ENCODE results near the gene UCN. TPM values are rescaled to one million over a fixed set of nuclear protein-coding genes. Genes with fewer than 3 reads are reported as not detected.

Gene UCN
- total and polyA plus RNA-seq, 2 of the 4 experiments (the other 2 are of a cell fraction), result 0.22 TPM; not detected in 1

DNA sequence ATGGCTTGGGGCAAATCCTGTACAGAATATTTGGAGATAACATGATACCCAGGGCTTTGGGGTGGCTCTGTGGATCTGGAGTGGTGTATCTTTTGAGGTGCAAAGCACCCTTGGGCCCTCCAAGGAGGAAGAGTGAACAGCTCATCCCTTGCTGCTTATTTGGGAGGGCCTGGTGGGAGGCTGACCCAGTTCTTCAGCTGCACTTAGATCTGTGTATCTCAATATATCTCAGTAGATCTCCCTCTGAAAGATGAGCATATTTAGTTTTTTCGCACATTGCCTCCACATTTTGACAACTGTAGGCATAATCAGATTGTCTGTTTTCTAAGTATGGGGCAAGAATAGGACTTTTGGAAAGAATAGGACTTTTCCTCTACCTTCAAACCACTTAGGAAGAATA is 23.2 kb downstream of the UCN start:
- Histone ChIP-seq H2BK15ac (ENCODE audit: low read depth, low read length) (no peak overlapping the region), H3K23ac (ENCODE audit: low read depth, low read length) (no peak overlapping the region), H2BK20ac (ENCODE audit: low read depth, low read length) (no peak overlapping the region), H4K5ac (ENCODE audit: low read depth, low read length) (no peak overlapping the region), H3K79me1 (ENCODE audit: low read depth in 1 of 2, low read length in 2 of 2) (no peaks in the 10 kb centered on the region), H3K18ac (ENCODE audit: low read depth, low read length) (no peak overlapping the region), H4K91ac (ENCODE audit: insufficient read depth, low read depth, low read length) (no peak overlapping the region), H2AFZ (replicated peaks; ENCODE audit: low read length, poor library complexity) (no peak overlapping the region), H3K27me3 (ENCODE audit: control insufficient read depth, insufficient read depth, low read length) (peaks cover 10% of the 10 kb centered on the region; the same call in 1 of the 2 replicates), H2BK120ac (ENCODE audit: low read depth, low read length) (no peak overlapping the region), H3K4me1 (ENCODE audit: control insufficient read depth, insufficient read depth, low read length) (peaks cover 23% of the 10 kb centered on the region), H2AK9ac (replicated peaks; ENCODE audit: low read depth, low read length, poor library complexity) (no peak overlapping the region), H2AK5ac (ENCODE audit: low read depth, low read length) (no peak overlapping the region), H3K14ac (replicated peaks; ENCODE audit: low read depth, low read length) (no peak overlapping the region), H3K9me1 (ENCODE audit: insufficient read depth, low read length) (peaks cover 17% of the 10 kb centered on the region), H3K4ac (ENCODE audit: low read depth, low read length) (no peak overlapping the region), H3K4me3 (ENCODE audit: insufficient read depth, low read depth, low read length) (no peak overlapping the region), H3K4me2 (ENCODE audit: low read depth, low read length) (no peak overlapping the region), H2BK5ac (ENCODE audit: low read depth, low read length, poor library complexity, severe bottlenecking) (no peak overlapping the region), H3K56ac (ENCODE audit: extremely low read depth, insufficient read depth, low read length) (no peak overlapping the region), H3K36me3 (ENCODE audit: control insufficient read depth, insufficient read depth, low read length) (no peaks in the 10 kb centered on the region), H3K9ac (ENCODE audit: low read depth, low read length) (no peak overlapping the region), H4K20me1 (ENCODE audit: insufficient read depth, low read length) (no peaks in the 10 kb centered on the region), H3K27ac (ENCODE audit: insufficient read depth, low read length) (no peak overlapping the region), H3K9me3 (ENCODE audit: control insufficient read depth, insufficient read depth, low read length) (no peaks in the 10 kb centered on the region), H4K8ac (ENCODE audit: low read depth in 2 of 2, low read length in 2 of 2) (no peak overlapping the region)
- ATAC-seq (ENCODE audit: low read depth) (no peak), DNase-seq (no peak)
- WGBS, 2 experiments (ENCODE audit: extremely low coverage in 2 of 2, insufficient read length in 1 of 2), result no CpG with 5 or more reads among the region's 1 CpG
- CTCF ChIA-PET, result no interaction called here
- intact Hi-C loops (cut with micrococcal nuclease), result no loop called here
- no TSS peak for BruUV-seq (replicated peaks)
- dilution Hi-C loops (cut with HindIII; ENCODE audit: low sequenced_read_pairs, unreplicated experiment), result no loop called here
- in situ Hi-C loops (cut with MboI; ENCODE audit: low sequenced_read_pairs), result loop anchor here (5.0 kb wide), 1 partner anchor 188 kb away; no protein-coding TSS in a partner anchor
- POLR2A ChIA-PET (ENCODE audit: unreplicated experiment), result no interaction called here
- TF ChIP-seq NFE2L2 (IDR thresholded peaks at IDR 0.05; ENCODE audit: low read depth, low read length) (no peak), RCOR1 (IDR thresholded peaks at IDR 0.05; ENCODE audit: insufficient replicate concordance, low read length) (no peak), POLR2A (IDR thresholded peaks at IDR 0.05; ENCODE audit: low read depth, low read length) (no peak), MAZ (IDR thresholded peaks at IDR 0.05; ENCODE audit: borderline replicate concordance, low read depth, low read length) (no peak), RAD21 (IDR thresholded peaks at IDR 0.05; ENCODE audit: low read length) (no peak), FOS (IDR thresholded peaks at IDR 0.05; ENCODE audit: low read depth, low read length) (no peak), CEBPB (IDR thresholded peaks at IDR 0.05; ENCODE audit: low read depth, low read length) (no peak), USF2 (IDR thresholded peaks at IDR 0.05; ENCODE audit: low read depth, low read length) (no peak), MXI1 (IDR thresholded peaks at IDR 0.05; ENCODE audit: borderline replicate concordance, low read depth, low read length) (no peak), RFX5 (IDR thresholded peaks at IDR 0.05; ENCODE audit: low read depth, low read length) (no peak), BHLHE40 (IDR thresholded peaks at IDR 0.05; ENCODE audit: low read depth, low read length) (no peak), CHD1 (IDR thresholded peaks at IDR 0.05; ENCODE audit: low read depth, low read length) (no peak), MAFK (IDR thresholded peaks at IDR 0.05; ENCODE audit: low read depth, low read length) (no peak), SMC3 (IDR thresholded peaks at IDR 0.05; ENCODE audit: low read depth, low read length) (no peak)
- TF ChIP-seq, protein P1, sequence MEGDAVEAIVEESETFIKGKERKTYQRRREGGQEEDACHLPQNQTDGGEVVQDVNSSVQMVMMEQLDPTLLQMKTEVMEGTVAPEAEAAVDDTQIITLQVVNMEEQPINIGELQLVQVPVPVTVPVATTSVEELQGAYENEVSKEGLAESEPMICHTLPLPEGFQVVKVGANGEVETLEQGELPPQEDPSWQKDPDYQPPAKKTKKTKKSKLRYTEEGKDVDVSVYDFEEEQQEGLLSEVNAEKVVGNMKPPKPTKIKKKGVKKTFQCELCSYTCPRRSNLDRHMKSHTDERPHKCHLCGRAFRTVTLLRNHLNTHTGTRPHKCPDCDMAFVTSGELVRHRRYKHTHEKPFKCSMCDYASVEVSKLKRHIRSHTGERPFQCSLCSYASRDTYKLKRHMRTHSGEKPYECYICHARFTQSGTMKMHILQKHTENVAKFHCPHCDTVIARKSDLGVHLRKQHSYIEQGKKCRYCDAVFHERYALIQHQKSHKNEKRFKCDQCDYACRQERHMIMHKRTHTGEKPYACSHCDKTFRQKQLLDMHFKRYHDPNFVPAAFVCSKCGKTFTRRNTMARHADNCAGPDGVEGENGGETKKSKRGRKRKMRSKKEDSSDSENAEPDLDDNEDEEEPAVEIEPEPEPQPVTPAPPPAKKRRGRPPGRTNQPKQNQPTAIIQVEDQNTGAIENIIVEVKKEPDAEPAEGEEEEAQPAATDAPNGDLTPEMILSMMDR (conservative IDR thresholded peaks at IDR 0.05; ENCODE audit: low read depth, low read length), result no peak
- TF ChIP-seq, protein P2, sequence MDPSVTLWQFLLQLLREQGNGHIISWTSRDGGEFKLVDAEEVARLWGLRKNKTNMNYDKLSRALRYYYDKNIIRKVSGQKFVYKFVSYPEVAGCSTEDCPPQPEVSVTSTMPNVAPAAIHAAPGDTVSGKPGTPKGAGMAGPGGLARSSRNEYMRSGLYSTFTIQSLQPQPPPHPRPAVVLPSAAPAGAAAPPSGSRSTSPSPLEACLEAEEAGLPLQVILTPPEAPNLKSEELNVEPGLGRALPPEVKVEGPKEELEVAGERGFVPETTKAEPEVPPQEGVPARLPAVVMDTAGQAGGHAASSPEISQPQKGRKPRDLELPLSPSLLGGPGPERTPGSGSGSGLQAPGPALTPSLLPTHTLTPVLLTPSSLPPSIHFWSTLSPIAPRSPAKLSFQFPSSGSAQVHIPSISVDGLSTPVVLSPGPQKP (IDR thresholded peaks at IDR 0.05; ENCODE audit: borderline replicate concordance, low read depth, low read length), result no peak

All from IMR-90 (cell line).